ENCODE results near the gene ZNRF2.

DNA sequence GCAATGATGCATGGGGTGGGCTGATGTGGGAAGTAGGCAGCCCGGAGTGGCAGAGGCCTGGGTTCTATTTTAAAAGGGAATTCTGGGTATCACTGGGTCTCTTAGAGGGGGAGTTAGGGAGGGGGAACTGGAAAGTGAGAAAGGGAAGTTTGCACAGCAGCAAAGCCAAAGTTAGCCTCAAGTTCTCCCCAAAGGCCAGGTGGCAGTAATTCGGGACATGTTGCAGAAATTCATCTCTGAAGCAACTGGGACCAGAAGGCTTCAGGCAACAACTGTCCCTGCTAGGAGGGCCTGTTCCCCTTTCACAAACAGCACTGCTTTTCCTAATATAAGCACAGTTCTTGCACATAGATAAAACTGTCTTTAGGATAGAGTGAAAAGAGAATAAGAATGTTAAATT, 126.8 kb downstream of the ZNRF2 start:
- TF ChIP-seq CTCF (IDR thresholded peaks at IDR 0.05), result no peak
- no peak for TF ChIP-seq POLR2A (IDR thresholded peaks at IDR 0.05)
